OCI-LY7 (cell line): ENCODE data around the gene TLE3. TPM values are rescaled to one million over a fixed set of nuclear protein-coding genes. Genes with fewer than 3 reads are reported as not detected.

Experiments
- BruUV-seq: library from RNA; stranded (reverse); fragments of 400-500 nt; replicated peaks from 2 replicates; lab custom pipeline; 2021; lab: Mats Ljungman, UMichigan
- CTCF ChIA-PET: fragments of 300-600 bp; sonication (Branson Sonifier 250); formaldehyde crosslinking; loops from one replicate; lab custom pipeline; 2022; ENCODE audit warnings: antibody characterized with exemption; ENCODE audit not compliant: unreplicated experiment; lab: Charles Lee
- POLR2A ChIA-PET: fragments of 300-600 bp; sonication (Branson Sonifier 250); formaldehyde crosslinking; loops from one replicate; lab custom pipeline; 2022; ENCODE audit warnings: antibody characterized with exemption; lab: Charles Lee
- DNase-seq: peaks from one replicate; pipeline ENCODE4 v3.0.0-alpha.2; 2015; ENCODE audit warnings: low spot score
- H2AFZ ChIP-seq: fragments of 200-600 bp; sonication (generic), shearing (Covaris generic); 2 replicates; pipeline ENCODE4 v1.6.1; 2014; ENCODE audit warnings: mild to moderate bottlenecking, antibody characterized with exemption, low read length, moderate library complexity
- H3K27ac ChIP-seq: fragments of 200-600 bp; sonication (generic); 2 replicates; pipeline ENCODE4 v1.5.1; 2014; ENCODE audit warnings: mixed run types, low read depth, mild to moderate bottlenecking, moderate library complexity, low read length, inconsistent platforms; ENCODE audit not compliant: poor library complexity, severe bottlenecking
- H3K36me3 ChIP-seq: fragments of 200-600 bp; sonication (generic); 2 replicates; pipeline ENCODE4 v1.6.1; 2014; ENCODE audit warnings: mild to moderate bottlenecking, antibody characterized with exemption, low read length, moderate library complexity, mixed read lengths; ENCODE audit not compliant: insufficient read depth
- H3K4me1 ChIP-seq: fragments of 200-600 bp; sonication (generic); 2 replicates; pipeline ENCODE4 v1.5.1; 2014; ENCODE audit warnings: mild to moderate bottlenecking, low read length; ENCODE audit not compliant: insufficient read depth, poor library complexity, severe bottlenecking
- H3K4me2 ChIP-seq: fragments of 200-600 bp; sonication (generic); 2 replicates; pipeline ENCODE4 v1.6.1; 2014; ENCODE audit warnings: mild to moderate bottlenecking, low read length
- H3K4me3 ChIP-seq: fragments of 200-600 bp; sonication (generic); 2 replicates; pipeline ENCODE4 v1.5.1; 2014; ENCODE audit warnings: mild to moderate bottlenecking, low read depth, low read length; ENCODE audit not compliant: poor library complexity, severe bottlenecking
- H3K79me2 ChIP-seq: fragments of 200-600 bp; sonication (generic); 2 replicates; pipeline ENCODE4 v1.6.1; 2016; ENCODE audit warnings: low read depth, mild to moderate bottlenecking, low read length, moderate library complexity, mixed read lengths; ENCODE audit not compliant: insufficient read depth
- H3K9me2 ChIP-seq: fragments of 200-600 bp; sonication (generic); 2 replicates; pipeline ENCODE4 v1.6.1; 2016; ENCODE audit warnings: mild to moderate bottlenecking, low read length, mixed read lengths; ENCODE audit not compliant: insufficient read depth
- H3K9me3 ChIP-seq: fragments of 200-600 bp; sonication (generic); 2 replicates; pipeline ENCODE4 v1.6.1; 2014; ENCODE audit warnings: mild to moderate bottlenecking, mixed run types, low read length, mixed read lengths
- H4K20me1 ChIP-seq: fragments of 200-600 bp; sonication (generic); 2 replicates; pipeline ENCODE4 v1.6.1; 2014; ENCODE audit warnings: mild to moderate bottlenecking, antibody characterized with exemption, low read length, moderate library complexity, mixed read lengths; ENCODE audit not compliant: insufficient read depth
- EZH2phosphoT487 ChIP-seq: fragments of 200-600 bp; sonication (generic); IDR thresholded peaks from 2 replicates; pipeline ENCODE4 v1.6.1; 2018; ENCODE audit warnings: low read depth, borderline replicate concordance, mild to moderate bottlenecking, mixed run types, antibody characterized with exemption, low read length, moderate library complexity, mixed read lengths
- intact Hi-C: fragments of 100-400 bp; cut with micrococcal nuclease; formaldehyde crosslinking; loops from one replicate; pipeline ENCODE4 v1.10.0; 2022; ENCODE audit not compliant: unreplicated experiment
- total RNA-seq, 2 experiments: library from RNA; depleted of rRNA in 1 of 2; stranded (reverse); fragments of >200 nt in 1 of 2; shearing (Covaris generic) in 1 of 2; gene quantifications; 2 replicates each; pipeline ENCODE4 v1.2.3, GENCODE V29; 2014 to 2022
- TF ChIP-seq, protein P1 (sequence below): fragments of 200-600 bp; sonication (generic); conservative IDR thresholded peaks from 2 replicates; pipeline ENCODE4 v1.5.1; 2014; ENCODE audit warnings: mild to moderate bottlenecking, antibody characterized with exemption, low read length, moderate library complexity, mixed read lengths

Gene TLE3
- total RNA-seq, 2 experiments from 2014 or later: 31.9 to 37.9 TPM

DNA sequence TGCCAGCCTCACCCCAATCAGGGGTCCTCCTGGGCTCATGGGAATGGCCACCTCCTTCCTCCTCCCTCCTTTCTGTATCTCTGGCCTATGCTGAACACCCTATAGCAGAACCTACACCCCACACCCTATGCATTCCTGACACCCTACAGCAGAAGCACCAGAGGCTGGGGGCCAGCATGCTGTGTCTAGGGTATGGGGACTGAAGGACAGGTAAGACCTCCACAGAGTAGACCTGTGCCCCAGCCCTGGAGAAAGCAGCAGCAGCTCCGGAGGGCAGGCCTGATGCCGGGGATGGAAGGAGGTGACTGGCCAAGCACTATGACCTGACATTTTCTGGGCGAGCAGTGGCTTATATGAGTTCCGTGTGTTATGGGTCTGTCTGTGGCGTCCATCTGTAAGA, 66.9 kb downstream of the TLE3 start:
- H2AFZ ChIP-seq: no peak overlapping the region
- H3K27ac ChIP-seq: no peak overlapping the region
- no peak for TF ChIP-seq EZH2phosphoT487
- TF ChIP-seq, protein P1, sequence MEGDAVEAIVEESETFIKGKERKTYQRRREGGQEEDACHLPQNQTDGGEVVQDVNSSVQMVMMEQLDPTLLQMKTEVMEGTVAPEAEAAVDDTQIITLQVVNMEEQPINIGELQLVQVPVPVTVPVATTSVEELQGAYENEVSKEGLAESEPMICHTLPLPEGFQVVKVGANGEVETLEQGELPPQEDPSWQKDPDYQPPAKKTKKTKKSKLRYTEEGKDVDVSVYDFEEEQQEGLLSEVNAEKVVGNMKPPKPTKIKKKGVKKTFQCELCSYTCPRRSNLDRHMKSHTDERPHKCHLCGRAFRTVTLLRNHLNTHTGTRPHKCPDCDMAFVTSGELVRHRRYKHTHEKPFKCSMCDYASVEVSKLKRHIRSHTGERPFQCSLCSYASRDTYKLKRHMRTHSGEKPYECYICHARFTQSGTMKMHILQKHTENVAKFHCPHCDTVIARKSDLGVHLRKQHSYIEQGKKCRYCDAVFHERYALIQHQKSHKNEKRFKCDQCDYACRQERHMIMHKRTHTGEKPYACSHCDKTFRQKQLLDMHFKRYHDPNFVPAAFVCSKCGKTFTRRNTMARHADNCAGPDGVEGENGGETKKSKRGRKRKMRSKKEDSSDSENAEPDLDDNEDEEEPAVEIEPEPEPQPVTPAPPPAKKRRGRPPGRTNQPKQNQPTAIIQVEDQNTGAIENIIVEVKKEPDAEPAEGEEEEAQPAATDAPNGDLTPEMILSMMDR: no peak
- no peak for DNase-seq
- no peaks in the 10 kb centered on the region for H3K9me3 ChIP-seq
- intact Hi-C loops: no loop called here
- peaks cover 15% of the 10 kb centered on the region for H3K4me1 ChIP-seq
- no TSS peak for BruUV-seq
- ChIA-PET POLR2A (no interaction called here), CTCF (no interaction called here)
- no peak overlapping the region for H3K4me3 ChIP-seq
- H3K9me2 ChIP-seq: no peaks in the 10 kb centered on the region
- no peak overlapping the region for H3K4me2 ChIP-seq
- no peaks in the 10 kb centered on the region for H4K20me1 ChIP-seq
- no peaks in the 10 kb centered on the region for H3K36me3 ChIP-seq
- no peaks in the 10 kb centered on the region for H3K79me2 ChIP-seq

DNA sequence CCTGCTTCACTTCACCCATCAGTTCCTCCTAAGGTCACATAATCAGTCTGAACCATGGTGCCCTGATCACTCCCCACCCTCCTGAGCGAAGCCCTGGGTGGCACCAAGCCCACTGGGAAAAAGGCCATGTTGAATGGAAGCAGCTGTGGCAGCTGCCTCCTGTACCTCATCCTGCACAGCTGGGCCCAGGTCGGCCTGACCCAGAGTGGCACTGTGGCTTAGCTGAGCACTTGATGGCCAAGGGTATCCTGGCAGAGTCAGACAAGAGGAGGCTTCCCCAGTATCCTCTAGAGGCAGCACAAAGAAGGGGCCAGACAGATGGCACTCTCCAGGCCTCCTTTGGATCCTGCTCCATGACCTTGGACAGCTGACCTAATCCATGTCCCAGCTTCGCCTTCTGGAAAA, 68.4 kb downstream of the TLE3 start:
- no peaks in the 10 kb centered on the region for H3K79me2 ChIP-seq
- H3K36me3 ChIP-seq: no peaks in the 10 kb centered on the region
- intact Hi-C loops: no loop called here
- CTCF ChIA-PET: interaction anchor here (0.6 kb wide), 1 partner anchor 1775 kb away, joined by 3 read pairs; no protein-coding TSS in a partner anchor
- H2AFZ ChIP-seq: no peak overlapping the region
- no peaks in the 10 kb centered on the region for H4K20me1 ChIP-seq
- H3K9me3 ChIP-seq: no peaks in the 10 kb centered on the region
- H3K4me3 ChIP-seq: no peak overlapping the region
- POLR2A ChIA-PET: interaction anchor here (0.6 to 0.9 kb wide), 3 partner anchors 12 to 111 kb away, joined by 3 read pairs; no protein-coding TSS in a partner anchor
- H3K9me2 ChIP-seq: no peaks in the 10 kb centered on the region
- H3K4me2 ChIP-seq: no peak overlapping the region
- no TSS peak for BruUV-seq
- H3K4me1 ChIP-seq: no peaks in the 10 kb centered on the region
- TF ChIP-seq, protein P1: no peak
- TF ChIP-seq EZH2phosphoT487: no peak
- DNase-seq: no peak
- H3K27ac ChIP-seq: no peak overlapping the region

DNA sequence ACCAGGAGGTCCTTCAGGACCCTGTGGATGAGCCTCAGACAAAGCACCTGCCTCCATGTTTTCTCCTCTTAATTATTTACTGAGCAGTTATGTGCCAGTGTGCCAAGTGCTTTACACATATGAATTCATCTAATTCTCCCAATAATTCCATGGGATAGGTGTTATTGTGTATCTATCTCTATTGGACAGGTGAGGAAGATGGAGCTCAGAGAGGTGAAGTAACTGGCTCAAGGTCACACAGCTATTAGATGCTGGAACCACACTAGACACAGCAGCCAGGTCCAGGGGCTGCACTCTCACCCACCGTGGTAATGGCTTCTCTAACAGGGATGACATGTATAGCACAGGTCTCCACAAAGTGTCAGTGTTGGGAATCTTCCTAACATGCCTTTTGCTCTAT, 70.2 kb downstream of the TLE3 start:
- CTCF ChIA-PET: no interaction called here
- H3K79me2 ChIP-seq: no peaks in the 10 kb centered on the region
- TF ChIP-seq, protein P1: no peak
- TF ChIP-seq EZH2phosphoT487: no peak
- no TSS peak for BruUV-seq
- H3K4me1 ChIP-seq: peaks cover 15% of the 10 kb centered on the region
- no peak overlapping the region for H3K4me2 ChIP-seq
- H4K20me1 ChIP-seq: no peaks in the 10 kb centered on the region
- no peak overlapping the region for H3K4me3 ChIP-seq
- H2AFZ ChIP-seq: no peak overlapping the region
- DNase-seq: no peak
- intact Hi-C loops: no loop called here
- H3K36me3 ChIP-seq: no peaks in the 10 kb centered on the region
- H3K9me3 ChIP-seq: no peaks in the 10 kb centered on the region
- POLR2A ChIA-PET: interaction anchor here (0.6 to 1.3 kb wide), 2 partner anchors 36 to 124 kb away, joined by 3 read pairs; no protein-coding TSS in a partner anchor
- no peaks in the 10 kb centered on the region for H3K9me2 ChIP-seq
- H3K27ac ChIP-seq: no peak overlapping the region
